ENCODE measurements around the gene PRR5L.

PRR5L gene

DNA sequence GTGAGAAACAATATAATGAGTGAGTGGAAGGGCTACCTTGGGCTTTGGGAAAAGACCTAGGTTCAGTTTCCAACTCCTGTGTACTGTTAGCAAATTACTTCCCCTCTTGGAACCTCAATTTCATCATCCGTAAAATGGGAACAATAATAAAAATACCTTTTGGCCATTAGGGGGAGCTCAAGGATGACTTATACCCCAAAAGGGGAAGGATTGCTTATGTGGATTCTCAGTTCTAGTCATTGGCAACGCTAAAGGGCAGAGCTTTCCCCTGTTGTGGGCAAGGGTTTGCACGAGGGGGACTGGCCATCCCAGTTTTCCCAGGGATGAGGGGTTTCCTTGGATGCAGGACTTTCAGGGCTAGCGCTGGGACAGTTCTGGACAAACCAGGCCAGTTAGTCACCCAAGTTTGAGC is 3.8 kb upstream of the PRR5L start:
- WGBS (ENCODE audit: insufficient coverage): 43% methylated on average over 4 of the region's 4 CpGs
- CTCF ChIA-PET: interaction anchor here (0.7 to 10.6 kb wide), 27 partner anchors 10 to 479 kb away, joined by 3 to 191 read pairs (median 4); partner anchors contain the start of gene TRAF6
- POLR2A ChIA-PET: no interaction called here

DNA sequence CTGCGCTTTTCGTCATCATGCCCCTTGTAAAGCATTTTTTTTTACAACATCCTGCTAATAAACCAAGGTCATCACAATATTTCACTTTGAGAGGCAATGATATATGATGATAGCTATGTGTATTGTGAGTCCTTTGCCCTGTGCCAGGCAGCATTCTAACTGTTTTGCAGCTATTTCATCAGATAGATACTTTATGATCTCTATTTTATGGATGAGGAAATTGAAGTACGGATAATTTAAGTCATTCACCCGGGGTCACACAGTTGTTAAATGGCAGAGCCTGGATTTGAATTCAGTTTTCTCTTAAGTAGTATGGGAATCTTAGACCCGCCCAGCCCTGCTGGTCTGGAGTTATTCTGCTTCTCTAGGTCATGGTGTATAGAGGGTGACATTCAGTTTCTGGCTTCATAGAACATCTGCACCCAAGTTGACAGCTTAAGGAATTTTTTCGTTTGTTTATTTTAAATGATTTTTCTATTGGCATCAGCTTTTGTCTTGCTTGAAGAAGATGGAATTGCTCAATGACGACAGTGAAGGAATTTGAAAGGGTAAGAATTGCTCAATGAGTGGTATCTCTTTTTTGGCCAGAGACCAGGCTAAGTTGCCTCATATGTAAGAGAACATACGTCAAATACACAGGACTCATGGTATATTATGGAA is 926 bp downstream of the PRR5L start:
- CTCF ChIA-PET: interaction anchor here (0.8 to 10.6 kb wide), 7 partner anchors 29 to 196 kb away, joined by 3 to 191 read pairs (median 4); no protein-coding TSS in a partner anchor
- no peak for DNase-seq
- Histone ChIP-seq H3K27me3 (replicated peaks in 2 of 5; ENCODE audit: control insufficient read depth in 4 of 5, insufficient read depth in 5 of 5, low read length in 4 of 5) (no peaks in the 10 kb centered on the region), H3K4me1 (ENCODE audit: control extremely low read depth in 1 of 4, control insufficient read depth in 4 of 4, insufficient read depth in 4 of 4, low read length in 3 of 4) (peaks cover 0 to 3% (median 0%) of the 10 kb centered on the region in 4 experiments), H3K27ac (ENCODE audit: insufficient read depth in 1 of 2, low read depth in 1 of 2, low read length in 2 of 2, poor library complexity in 1 of 2, severe bottlenecking in 2 of 2) (no peak overlapping the region), H3K4me3 (ENCODE audit: control insufficient read depth in 1 of 7, extremely low read depth in 1 of 7, insufficient read depth in 4 of 7, low read depth in 2 of 7, low read length in 6 of 7) (no peak overlapping the region), H3K9me3 (ENCODE audit: control extremely low read depth in 1 of 5, control insufficient read depth in 4 of 5, insufficient read depth in 2 of 5, low read depth in 1 of 5, low read length in 4 of 5) (no peaks in the 10 kb centered on the region), H3K36me3 (ENCODE audit: control insufficient read depth in 4 of 4, insufficient read depth in 4 of 4, low read length in 3 of 4) (no peaks in the 10 kb centered on the region)
- WGBS (ENCODE audit: insufficient coverage): 100% methylated on average over 5 of the region's 8 CpGs
- POLR2A ChIA-PET: no interaction called here

More for the DNA sequence above, 3.8 kb upstream of the PRR5L start:
- DNase-seq: peak; percentile 48 to 76 (median 67)
- H3K27ac ChIP-seq (ENCODE audit: insufficient read depth in 1 of 2, low read depth in 1 of 2, low read length in 2 of 2, poor library complexity in 1 of 2, severe bottlenecking in 2 of 2): no peak overlapping the region
- no peaks in the 10 kb centered on the region for H3K9me3 ChIP-seq (ENCODE audit: control extremely low read depth in 1 of 5, control insufficient read depth in 4 of 5, insufficient read depth in 2 of 5, low read depth in 1 of 5, low read length in 4 of 5)
- no peak overlapping the region for H3K4me3 ChIP-seq (ENCODE audit: control insufficient read depth in 1 of 7, extremely low read depth in 1 of 7, insufficient read depth in 4 of 7, low read depth in 2 of 7, low read length in 6 of 7)
- H3K27me3 ChIP-seq (replicated peaks in 2 of 5; ENCODE audit: control insufficient read depth in 4 of 5, insufficient read depth in 5 of 5, low read length in 4 of 5): no peaks in the 10 kb centered on the region
- peaks cover 6 to 18% (median 13%) of the 10 kb centered on the region in 4 experiments for H3K4me1 ChIP-seq (ENCODE audit: control extremely low read depth in 1 of 4, control insufficient read depth in 4 of 4, insufficient read depth in 4 of 4, low read length in 3 of 4)
- H3K36me3 ChIP-seq (ENCODE audit: control insufficient read depth in 4 of 4, insufficient read depth in 4 of 4, low read length in 3 of 4): no peaks in the 10 kb centered on the region

DNA sequence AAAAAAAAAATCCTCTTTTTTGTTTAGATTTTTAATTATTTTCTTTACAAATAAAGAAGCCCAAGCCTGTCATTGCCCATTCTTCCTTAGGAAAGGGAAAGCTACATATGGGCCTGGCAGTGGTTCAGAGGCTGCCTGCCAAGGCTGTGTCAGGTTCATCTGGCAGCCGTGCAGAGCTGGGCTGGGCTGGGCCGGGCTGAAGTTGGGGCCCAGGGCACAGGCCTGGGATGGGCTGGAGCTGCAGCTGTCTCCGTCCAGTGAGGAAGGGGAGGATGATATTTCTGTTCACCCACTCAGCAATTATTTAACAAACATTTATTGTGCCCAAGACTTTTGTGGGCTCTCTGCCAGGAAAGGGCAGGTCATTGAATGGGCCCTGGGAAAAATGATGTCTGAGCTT is 4.6 kb downstream of the PRR5L start:
- Histone ChIP-seq H3K4me3 (ENCODE audit: control insufficient read depth in 1 of 7, extremely low read depth in 1 of 7, insufficient read depth in 4 of 7, low read depth in 2 of 7, low read length in 6 of 7) (no peak overlapping the region), H3K9me3 (ENCODE audit: control extremely low read depth in 1 of 5, control insufficient read depth in 4 of 5, insufficient read depth in 2 of 5, low read depth in 1 of 5, low read length in 4 of 5) (no peaks in the 10 kb centered on the region), H3K27ac (ENCODE audit: insufficient read depth in 1 of 2, low read depth in 1 of 2, low read length in 2 of 2, poor library complexity in 1 of 2, severe bottlenecking in 2 of 2) (no peak overlapping the region), H3K36me3 (ENCODE audit: control insufficient read depth in 4 of 4, insufficient read depth in 4 of 4, low read length in 3 of 4) (no peaks in the 10 kb centered on the region), H3K4me1 (ENCODE audit: control extremely low read depth in 1 of 4, control insufficient read depth in 4 of 4, insufficient read depth in 4 of 4, low read length in 3 of 4) (peaks cover 0 to 5% (median 2%) of the 10 kb centered on the region in 4 experiments), H3K27me3 (replicated peaks in 2 of 5; ENCODE audit: control insufficient read depth in 4 of 5, insufficient read depth in 5 of 5, low read length in 4 of 5) (no peaks in the 10 kb centered on the region)
- ChIA-PET POLR2A (no interaction called here), CTCF (interaction anchor here (0.9 to 4.5 kb wide), 5 partner anchors 8 to 197 kb away, joined by 3 to 25 read pairs (median 13); no protein-coding TSS in a partner anchor)
- DNase-seq: no peak
- 50% methylated on average over 1 of the region's 3 CpGs for WGBS (ENCODE audit: insufficient coverage)

DNA sequence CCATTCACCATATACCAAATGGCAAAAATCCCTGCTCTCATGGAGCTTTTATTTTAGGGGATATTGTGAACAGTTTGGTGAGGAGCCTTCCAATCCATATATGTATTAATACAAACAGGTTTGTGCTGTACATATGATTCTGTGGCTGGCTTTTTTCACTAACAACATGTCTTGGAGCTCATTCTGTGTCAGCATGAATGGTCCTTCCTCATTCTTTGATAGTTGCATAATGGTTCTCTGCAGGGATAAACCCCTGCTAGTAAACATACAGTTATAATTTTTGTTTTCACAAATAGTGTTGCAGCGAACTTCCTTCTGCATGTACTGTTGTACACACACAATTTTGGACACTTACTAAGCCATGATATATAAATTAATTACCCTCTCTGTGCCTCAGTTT is 8.3 kb downstream of the PRR5L start:
- WGBS (ENCODE audit: insufficient coverage): 90% methylated on average over 1 of the region's 1 CpG
- H3K4me1 ChIP-seq (ENCODE audit: control extremely low read depth in 1 of 4, control insufficient read depth in 4 of 4, insufficient read depth in 4 of 4, low read length in 3 of 4): peaks cover 0 to 5% (median 2%) of the 10 kb centered on the region in 4 experiments
- no peaks in the 10 kb centered on the region for H3K36me3 ChIP-seq (ENCODE audit: control insufficient read depth in 4 of 4, insufficient read depth in 4 of 4, low read length in 3 of 4)
- no peaks in the 10 kb centered on the region for H3K9me3 ChIP-seq (ENCODE audit: control extremely low read depth in 1 of 5, control insufficient read depth in 4 of 5, insufficient read depth in 2 of 5, low read depth in 1 of 5, low read length in 4 of 5)
- no peaks in the 10 kb centered on the region for H3K27me3 ChIP-seq (replicated peaks in 2 of 5; ENCODE audit: control insufficient read depth in 4 of 5, insufficient read depth in 5 of 5, low read length in 4 of 5)
- peak in 2 of 3 donors; percentile 12 to 19 for DNase-seq
- POLR2A ChIA-PET: no interaction called here
- H3K27ac ChIP-seq (ENCODE audit: insufficient read depth in 1 of 2, low read depth in 1 of 2, low read length in 2 of 2, poor library complexity in 1 of 2, severe bottlenecking in 2 of 2): no peak overlapping the region
- H3K4me3 ChIP-seq (ENCODE audit: control insufficient read depth in 1 of 7, extremely low read depth in 1 of 7, insufficient read depth in 4 of 7, low read depth in 2 of 7, low read length in 6 of 7): no peak overlapping the region
- CTCF ChIA-PET: interaction anchor here (1.0 to 4.2 kb wide), 4 partner anchors 12 to 189 kb away, joined by 3 to 19 read pairs (median 6); no protein-coding TSS in a partner anchor

DNA sequence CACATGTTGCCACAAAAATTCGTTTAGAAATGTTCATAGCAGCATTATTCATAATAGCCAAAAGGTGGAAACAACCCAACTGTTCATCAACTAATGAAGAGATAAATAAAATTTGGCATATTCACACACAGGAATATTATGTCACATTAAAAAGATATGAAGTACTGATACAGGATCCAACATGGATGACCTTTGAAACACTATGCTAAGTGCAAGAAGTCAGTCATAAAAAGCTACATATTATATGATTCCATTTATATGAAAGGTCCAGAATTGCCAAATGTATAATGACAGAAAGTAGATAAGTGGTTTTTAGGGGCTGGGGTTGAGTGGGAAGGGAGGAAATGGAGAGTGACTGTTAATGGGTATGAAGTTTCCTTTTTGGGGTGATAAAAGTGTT is 9.0 kb downstream of the PRR5L start:
- Histone ChIP-seq H3K27me3 (replicated peaks in 2 of 5; ENCODE audit: control insufficient read depth in 4 of 5, insufficient read depth in 5 of 5, low read length in 4 of 5) (no peaks in the 10 kb centered on the region), H3K27ac (ENCODE audit: insufficient read depth in 1 of 2, low read depth in 1 of 2, low read length in 2 of 2, poor library complexity in 1 of 2, severe bottlenecking in 2 of 2) (no peak overlapping the region), H3K4me1 (ENCODE audit: control extremely low read depth in 1 of 4, control insufficient read depth in 4 of 4, insufficient read depth in 4 of 4, low read length in 3 of 4) (peaks cover 0 to 5% (median 2%) of the 10 kb centered on the region in 4 experiments), H3K4me3 (ENCODE audit: control insufficient read depth in 1 of 7, extremely low read depth in 1 of 7, insufficient read depth in 4 of 7, low read depth in 2 of 7, low read length in 6 of 7) (no peak overlapping the region), H3K9me3 (ENCODE audit: control extremely low read depth in 1 of 5, control insufficient read depth in 4 of 5, insufficient read depth in 2 of 5, low read depth in 1 of 5, low read length in 4 of 5) (no peaks in the 10 kb centered on the region), H3K36me3 (ENCODE audit: control insufficient read depth in 4 of 4, insufficient read depth in 4 of 4, low read length in 3 of 4) (no peaks in the 10 kb centered on the region)
- DNase-seq: no peak
- WGBS (ENCODE audit: insufficient coverage): no CpG with 5 or more reads among the region's 1 CpG
- ChIA-PET CTCF (interaction anchor here (1.2 kb wide), 1 partner anchor 15 kb away, joined by 3 read pairs; no protein-coding TSS in a partner anchor), POLR2A (no interaction called here)

DNA sequence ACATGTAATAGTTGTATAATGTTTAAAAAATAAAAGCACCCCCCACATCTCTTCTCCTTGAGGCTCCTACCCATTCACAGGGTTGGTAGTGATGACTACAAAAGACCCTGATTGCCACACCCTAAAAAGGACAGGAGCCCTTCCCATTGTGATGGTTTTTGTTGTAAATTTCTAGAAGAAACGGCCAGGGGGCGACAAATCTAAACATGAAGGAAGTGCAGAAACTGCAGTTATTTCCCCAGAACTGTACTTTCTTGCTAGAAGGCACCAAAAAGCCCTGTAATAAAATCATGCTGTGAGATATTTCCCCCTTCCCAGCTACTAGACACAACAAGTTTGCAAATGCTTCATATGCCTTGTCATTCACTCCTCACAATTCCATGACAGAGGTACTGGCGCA is 10.8 kb downstream of the PRR5L start:
- Histone ChIP-seq H3K9me3 (ENCODE audit: control extremely low read depth in 1 of 5, control insufficient read depth in 4 of 5, insufficient read depth in 2 of 5, low read depth in 1 of 5, low read length in 4 of 5) (no peaks in the 10 kb centered on the region), H3K27me3 (replicated peaks in 2 of 5; ENCODE audit: control insufficient read depth in 4 of 5, insufficient read depth in 5 of 5, low read length in 4 of 5) (no peaks in the 10 kb centered on the region), H3K36me3 (ENCODE audit: control insufficient read depth in 4 of 4, insufficient read depth in 4 of 4, low read length in 3 of 4) (no peaks in the 10 kb centered on the region), H3K27ac (ENCODE audit: insufficient read depth in 1 of 2, low read depth in 1 of 2, low read length in 2 of 2, poor library complexity in 1 of 2, severe bottlenecking in 2 of 2) (no peak overlapping the region), H3K4me1 (ENCODE audit: control extremely low read depth in 1 of 4, control insufficient read depth in 4 of 4, insufficient read depth in 4 of 4, low read length in 3 of 4) (peaks cover 0 to 5% (median 0%) of the 10 kb centered on the region in 4 experiments), H3K4me3 (ENCODE audit: control insufficient read depth in 1 of 7, extremely low read depth in 1 of 7, insufficient read depth in 4 of 7, low read depth in 2 of 7, low read length in 6 of 7) (no peak overlapping the region)
- POLR2A ChIA-PET: no interaction called here
- CTCF ChIA-PET: interaction anchor here (0.7 to 1.7 kb wide), 7 partner anchors 14 to 188 kb away, joined by 3 to 11 read pairs (median 3); no protein-coding TSS in a partner anchor
- 0% methylated on average over 2 of the region's 3 CpGs for WGBS (ENCODE audit: insufficient coverage)
- peak; percentile 68 to 80 (median 74) for DNase-seq

DNA sequence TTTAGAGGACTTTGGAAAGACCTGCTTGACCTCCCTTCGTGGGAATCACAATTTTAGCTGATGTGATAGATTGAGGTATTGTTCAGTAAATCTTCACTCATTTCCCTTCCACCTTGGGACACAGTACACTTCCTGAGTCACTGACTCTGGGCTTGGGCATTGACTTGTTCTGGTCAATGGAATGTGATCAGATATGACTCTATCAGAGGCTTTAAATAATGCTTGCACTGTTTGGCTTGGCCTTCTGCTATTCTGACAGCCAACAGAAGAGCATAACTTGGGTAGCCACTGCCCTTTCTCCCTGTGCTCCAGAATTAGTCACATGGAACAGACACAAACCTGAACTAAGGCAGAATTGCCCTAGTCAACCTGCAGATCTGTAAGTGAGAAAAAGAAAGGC is 12.5 kb downstream of the PRR5L start:
- ChIA-PET POLR2A (no interaction called here), CTCF (interaction anchor here (0.7 to 1.7 kb wide), 4 partner anchors 15 to 184 kb away, joined by 3 to 5 read pairs (median 4); no protein-coding TSS in a partner anchor)
- WGBS (ENCODE audit: insufficient coverage): no CpG with 5 or more reads among the region's 1 CpG
- Histone ChIP-seq H3K4me3 (ENCODE audit: control insufficient read depth in 1 of 7, extremely low read depth in 1 of 7, insufficient read depth in 4 of 7, low read depth in 2 of 7, low read length in 6 of 7) (no peak overlapping the region), H3K36me3 (ENCODE audit: control insufficient read depth in 4 of 4, insufficient read depth in 4 of 4, low read length in 3 of 4) (no peaks in the 10 kb centered on the region), H3K4me1 (ENCODE audit: control extremely low read depth in 1 of 4, control insufficient read depth in 4 of 4, insufficient read depth in 4 of 4, low read length in 3 of 4) (peaks cover 0 to 5% (median 0%) of the 10 kb centered on the region in 4 experiments), H3K27ac (ENCODE audit: insufficient read depth in 1 of 2, low read depth in 1 of 2, low read length in 2 of 2, poor library complexity in 1 of 2, severe bottlenecking in 2 of 2) (no peak overlapping the region), H3K27me3 (replicated peaks in 2 of 5; ENCODE audit: control insufficient read depth in 4 of 5, insufficient read depth in 5 of 5, low read length in 4 of 5) (no peaks in the 10 kb centered on the region), H3K9me3 (ENCODE audit: control extremely low read depth in 1 of 5, control insufficient read depth in 4 of 5, insufficient read depth in 2 of 5, low read depth in 1 of 5, low read length in 4 of 5) (no peaks in the 10 kb centered on the region)
- DNase-seq: no peak
